GM12892 (cell line): ENCODE results near the gene MIEF2.

ENCODE experiments used
- DNase-seq: peaks from one replicate; pipeline ENCODE4 v3.0.0; 2011; ENCODE audit not compliant: insufficient read length
- FAIRE-seq: peaks from 2 replicates; lab custom pipeline; 2011; peaks lifted over from hg19 to GRCh38; lab: Jason Lieb, UNC
- POLR2A ChIP-seq: IDR thresholded peaks from 2 replicates; pipeline ENCODE4 v1.6.1; 2011; ENCODE audit warnings: low read depth, low read length, control low read depth
- POLR2AphosphoS5 ChIP-seq: IDR thresholded peaks from 2 replicates; pipeline ENCODE4 v1.6.1; 2011; ENCODE audit warnings: low read depth, low read length, control low read depth
- TAF1 ChIP-seq: IDR thresholded peaks from 2 replicates; pipeline ENCODE4 v1.6.1; 2011; ENCODE audit warnings: low read depth, mild to moderate bottlenecking, control low read depth, low read length, borderline replicate concordance

MIEF2 gene

DNA sequence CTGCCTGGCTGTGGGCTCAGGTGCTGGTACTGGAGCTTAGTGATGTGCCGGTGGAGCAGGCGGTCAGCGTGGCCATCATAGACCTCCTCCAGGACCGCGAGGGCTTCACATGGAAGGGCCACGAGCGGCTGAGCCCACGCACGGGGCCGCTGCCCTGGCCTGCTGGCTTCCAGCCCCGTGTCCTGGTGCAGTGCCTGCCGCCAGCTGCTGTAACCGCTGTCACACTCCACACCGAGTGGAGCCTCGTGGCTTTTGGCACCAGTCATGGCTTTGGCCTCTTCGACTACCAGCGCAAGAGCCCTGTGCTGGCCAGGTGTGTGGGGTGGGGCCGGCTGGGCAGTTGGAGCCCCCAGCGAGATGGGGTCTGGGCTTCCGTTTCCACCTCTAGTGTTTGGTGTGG, 23.0 kb upstream of the MIEF2 start:
- FAIRE-seq (no peak), DNase-seq (no peak)
- TF ChIP-seq TAF1 (no peak), POLR2AphosphoS5 (no peak), POLR2A (no peak)

DNA sequence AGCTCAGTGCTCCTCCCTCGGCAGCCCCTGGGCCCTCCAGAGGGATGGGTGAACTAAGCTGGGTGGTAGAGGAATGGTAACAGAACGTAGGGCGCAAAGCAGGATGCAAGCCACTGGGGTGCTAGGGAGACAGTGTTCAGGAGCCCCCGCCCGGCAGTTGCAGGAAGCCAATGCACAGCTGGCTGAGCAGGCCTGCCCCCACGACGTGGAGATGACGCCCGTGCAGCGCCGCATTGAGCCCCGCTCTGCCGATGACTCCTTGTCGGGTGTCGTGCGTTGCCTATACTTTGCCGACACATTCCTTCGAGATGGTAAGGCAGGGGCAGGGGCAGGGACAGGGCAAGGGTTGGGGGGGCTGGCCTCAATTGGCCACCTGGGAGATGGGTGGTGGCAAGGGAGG, 22.2 kb upstream of the MIEF2 start:
- DNase-seq = no peak

DNA sequence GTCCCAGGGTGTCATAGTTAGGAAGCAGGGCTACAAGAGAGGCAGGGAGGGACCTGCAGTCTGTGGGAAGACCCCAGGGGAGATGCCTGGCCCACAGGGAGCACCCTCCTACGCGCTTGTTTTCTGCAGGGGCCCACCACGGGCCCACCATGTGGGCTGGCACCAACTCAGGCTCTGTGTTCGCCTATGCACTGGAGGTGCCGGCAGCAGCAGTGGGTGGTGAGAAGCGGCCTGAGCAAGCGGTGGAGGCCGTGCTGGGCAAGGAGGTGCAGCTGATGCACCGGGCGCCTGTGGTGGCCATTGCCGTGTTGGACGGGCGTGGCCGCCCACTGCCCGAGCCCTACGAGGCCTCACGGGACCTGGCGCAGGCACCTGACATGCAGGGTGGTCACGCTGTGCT, 20.0 kb upstream of the MIEF2 start:
- TF ChIP-seq POLR2A (no peak), POLR2AphosphoS5 (no peak), TAF1 (no peak)
- DNase-seq (no peak), FAIRE-seq (no peak)

More for the DNA sequence above, 22.2 kb upstream of the MIEF2 start:
- no peak for FAIRE-seq
- TF ChIP-seq TAF1 (no peak), POLR2A (no peak), POLR2AphosphoS5 (no peak)

DNA sequence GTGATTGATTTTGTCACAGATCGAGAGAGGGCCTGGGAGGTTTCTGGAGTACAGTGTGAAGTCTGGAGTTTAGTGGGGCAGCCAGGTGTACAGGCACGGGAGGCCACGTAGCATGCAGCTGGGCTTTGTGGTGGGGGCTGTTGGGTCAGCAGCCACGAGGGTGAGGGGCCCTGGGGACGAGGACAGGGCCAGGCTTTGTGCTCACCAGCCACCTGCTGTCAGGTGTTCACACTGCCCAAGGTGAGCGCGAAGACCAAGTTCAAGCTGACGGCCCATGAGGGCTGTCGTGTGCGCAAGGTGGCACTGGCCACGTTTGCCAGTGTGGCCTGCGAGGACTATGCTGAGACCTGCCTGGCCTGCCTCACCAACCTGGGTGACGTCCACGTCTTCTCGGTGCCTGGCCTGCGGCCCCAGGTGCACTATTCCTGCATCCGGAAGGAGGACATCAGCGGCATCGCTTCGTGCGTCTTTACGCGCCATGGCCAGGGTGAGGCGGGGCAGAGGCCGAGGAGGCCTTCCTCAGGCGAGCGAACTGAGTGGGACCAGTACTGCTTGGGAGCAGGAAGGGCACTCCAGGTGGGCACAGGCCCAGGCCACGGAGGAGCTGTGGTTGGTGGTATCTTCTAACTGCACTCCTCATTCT, 19.1 kb upstream of the MIEF2 start:
- TF ChIP-seq TAF1 = no peak
- no peak for TF ChIP-seq POLR2AphosphoS5
- TF ChIP-seq POLR2A = no peak

DNA sequence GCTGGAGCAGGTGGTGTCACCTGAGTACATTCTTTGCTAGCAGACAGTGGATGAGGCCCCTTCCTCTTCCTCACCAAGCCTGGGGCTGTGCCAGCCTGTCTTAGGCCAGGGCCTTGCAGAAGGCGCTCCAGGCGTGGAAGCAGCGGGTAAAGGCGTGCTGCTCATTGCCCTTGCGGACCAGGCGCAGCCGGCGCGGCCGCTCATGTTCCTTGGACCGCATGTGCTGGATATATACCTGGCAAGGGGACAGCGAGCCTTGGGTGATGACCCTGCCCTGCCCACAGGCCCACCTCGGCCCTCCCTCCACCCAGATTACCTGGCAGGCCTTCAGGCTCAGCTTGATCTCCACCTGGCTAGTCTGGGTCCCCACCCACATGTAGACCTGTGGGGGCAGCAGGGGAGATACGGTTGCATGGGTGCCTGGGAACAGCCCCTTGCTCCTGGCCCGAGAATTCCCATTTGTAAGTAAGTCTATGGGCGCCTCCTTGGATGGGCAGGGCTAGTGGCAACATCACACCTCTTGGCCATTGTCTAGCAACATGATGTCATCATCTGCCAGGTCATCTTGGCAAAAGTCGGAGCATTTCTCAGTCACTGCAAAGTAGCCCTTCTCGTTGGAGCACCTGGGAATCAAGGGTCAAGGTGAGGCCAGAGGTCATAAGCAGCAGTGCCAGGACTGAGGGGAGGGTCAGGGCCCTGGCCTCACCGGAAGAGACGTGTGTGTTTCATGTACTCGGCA, 15.3 kb upstream of the MIEF2 start:
- DNase-seq (no peak), FAIRE-seq (no peak)
- TF ChIP-seq TAF1 (no peak), POLR2AphosphoS5 (no peak), POLR2A (no peak)

More for the DNA sequence above, 19.1 kb upstream of the MIEF2 start:
- no peak for DNase-seq
- peak; percentile 54 for FAIRE-seq

DNA sequence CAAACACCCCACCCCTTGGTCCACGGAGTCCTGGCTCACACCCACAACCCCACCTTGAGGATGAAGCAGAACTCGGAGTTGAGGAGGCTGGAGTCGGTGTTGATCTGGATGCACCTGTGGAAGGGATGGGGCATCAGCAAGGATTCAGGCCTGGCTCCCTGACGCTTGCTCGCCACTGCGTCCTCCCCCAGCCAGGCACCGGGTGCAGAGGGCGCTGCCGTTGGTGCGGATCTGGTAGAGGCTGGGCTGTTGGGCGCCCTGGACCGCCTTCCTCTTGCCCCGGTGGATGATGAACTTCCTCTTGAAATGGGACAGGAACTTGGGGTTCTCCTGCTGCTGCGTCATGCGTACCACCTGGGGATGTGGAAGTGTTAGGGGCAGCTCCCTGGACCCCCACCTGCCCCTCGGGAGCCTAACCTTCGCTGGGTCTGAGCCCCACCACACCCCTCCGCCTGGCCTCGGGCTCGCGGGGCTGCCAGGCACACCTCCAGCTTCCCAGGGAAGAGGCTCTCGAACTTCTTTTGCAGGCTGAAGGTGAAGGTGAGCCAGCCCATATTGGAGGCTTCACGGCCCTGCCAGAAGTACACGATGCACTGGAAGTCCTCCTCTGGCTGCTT, 14.2 kb upstream of the MIEF2 start:
- no peak for FAIRE-seq
- no peak for DNase-seq

DNA sequence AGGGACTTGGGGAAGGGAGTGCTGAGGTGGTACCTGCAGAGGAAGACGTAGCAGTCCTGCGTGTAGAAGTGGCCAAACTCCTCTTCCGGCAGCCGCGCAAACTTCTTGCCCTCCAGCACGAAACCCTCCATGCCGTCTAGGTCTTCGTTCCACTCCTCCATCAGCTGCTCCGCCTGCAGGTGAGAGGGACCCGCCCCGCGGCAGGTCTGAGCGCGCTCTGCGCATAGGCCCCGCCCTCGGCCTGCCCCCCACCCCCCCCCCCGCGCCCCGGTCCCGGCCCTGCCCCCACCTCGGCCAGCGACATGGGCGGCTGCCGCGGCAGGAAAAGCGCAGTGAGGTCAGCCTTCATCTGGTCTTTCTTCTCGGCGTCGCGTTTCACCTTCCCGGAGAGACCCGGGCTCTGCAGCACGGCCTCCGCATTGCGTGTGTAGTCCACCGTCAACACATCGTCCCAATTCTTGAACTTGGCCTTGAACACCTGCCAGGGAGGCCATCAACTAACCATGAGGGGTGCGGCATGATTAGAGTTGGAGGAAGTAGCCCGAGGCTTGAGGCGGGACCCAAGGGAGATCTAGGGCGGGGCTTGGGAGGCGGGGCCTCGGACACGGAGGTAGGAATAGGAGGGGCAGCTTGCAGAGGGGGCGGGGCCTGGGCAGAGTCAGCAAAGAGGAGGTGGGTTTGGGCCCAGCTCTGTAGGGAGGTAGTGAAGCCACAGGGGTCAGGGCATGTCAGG, 13.4 kb upstream of the MIEF2 start:
- DNase-seq (peak; percentile 67), FAIRE-seq (no peak)
- TF ChIP-seq POLR2AphosphoS5 (no peak), TAF1 (no peak), POLR2A (no peak)

More for the DNA sequence above, 14.2 kb upstream of the MIEF2 start:
- TF ChIP-seq TAF1 (no peak), POLR2A (no peak), POLR2AphosphoS5 (no peak)

DNA sequence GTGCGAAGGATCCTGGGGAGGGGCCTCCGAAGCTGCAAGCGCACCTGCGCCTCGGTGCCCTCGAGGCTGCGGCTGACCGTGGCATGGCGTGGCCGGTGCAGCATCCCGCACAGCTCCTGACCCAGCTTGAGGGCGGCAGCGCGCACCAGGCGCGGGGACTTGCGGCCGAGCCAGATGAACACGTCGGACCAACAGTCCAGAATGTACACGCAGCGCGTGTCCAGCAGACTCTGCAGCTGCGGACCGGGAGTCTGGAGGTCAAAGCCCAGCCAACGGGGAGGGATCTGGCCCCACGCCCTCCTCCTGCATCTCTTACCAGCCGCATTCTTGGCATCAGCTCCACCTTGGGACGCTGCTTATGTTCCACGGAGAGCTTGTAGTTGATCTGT, 12.9 kb upstream of the MIEF2 start:
- DNase-seq = no peak
- TF ChIP-seq POLR2AphosphoS5 (no peak), POLR2A (no peak), TAF1 (no peak)
- FAIRE-seq = peak; percentile 9

DNA sequence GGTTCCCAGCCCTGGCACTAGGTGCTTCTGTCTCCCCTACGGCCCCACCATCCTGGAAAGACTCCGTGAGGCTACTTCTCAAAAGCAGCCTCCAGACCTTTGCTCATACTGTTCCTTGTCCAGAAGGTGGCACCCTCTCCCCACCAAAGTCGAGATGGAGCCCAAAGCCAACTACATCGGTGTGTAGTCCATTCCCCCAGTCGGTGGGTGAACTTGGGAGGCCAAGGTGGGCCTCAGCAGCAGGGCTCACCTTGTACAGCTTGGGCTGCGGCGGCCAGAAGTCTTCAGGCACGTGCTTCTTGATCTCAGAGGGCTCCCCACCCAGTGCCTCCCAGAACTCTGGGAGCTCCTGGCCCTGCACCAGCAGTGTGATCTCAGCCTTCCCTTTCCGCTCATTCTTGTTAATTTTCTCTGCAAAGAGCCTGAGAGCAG, 12.1 kb upstream of the MIEF2 start:
- peak; percentile 94 for FAIRE-seq
- no peak for TF ChIP-seq POLR2AphosphoS5
- TF ChIP-seq POLR2A = no peak
- TF ChIP-seq TAF1 = no peak
- DNase-seq = peak; percentile 91

DNA sequence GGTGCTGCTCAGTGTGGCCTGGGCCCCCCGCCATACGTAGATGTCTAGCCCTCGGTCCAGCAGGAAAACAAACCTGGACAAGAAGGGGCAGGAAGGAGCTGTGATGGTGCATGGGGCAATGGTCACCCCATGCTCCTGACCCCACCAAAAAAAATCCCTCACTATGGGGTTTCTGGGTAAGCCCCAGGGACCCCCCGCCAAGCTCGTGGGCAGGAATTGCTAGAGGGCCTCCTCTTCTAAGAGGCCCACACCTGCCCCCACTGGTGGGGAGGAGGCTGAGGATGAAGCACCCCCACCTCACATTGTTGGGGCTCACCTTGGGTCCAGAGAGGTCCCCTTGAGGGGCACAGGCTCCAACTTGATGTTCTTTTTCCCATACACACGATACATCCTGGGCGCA, 11.7 kb upstream of the MIEF2 start:
- no peak for DNase-seq
- no peak for FAIRE-seq

DNA sequence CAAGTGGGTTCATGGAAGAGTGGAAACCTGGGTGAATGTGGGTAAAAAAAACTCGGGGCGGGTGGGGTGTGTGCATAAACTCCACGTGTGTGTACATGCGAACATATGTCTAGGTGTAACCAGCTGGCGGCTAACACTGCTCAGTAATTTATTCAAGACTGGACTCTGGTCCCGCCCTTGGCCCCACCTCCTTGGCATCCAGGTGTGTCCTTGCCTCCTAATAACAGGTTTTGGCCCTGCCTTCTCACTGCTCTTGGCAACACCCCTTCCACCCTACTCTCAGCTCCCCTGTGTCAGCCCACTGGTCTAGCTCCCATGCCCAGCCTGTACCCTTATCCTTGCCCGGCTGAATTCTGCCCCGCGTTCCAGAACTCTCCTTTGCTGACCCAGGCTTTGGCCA, 10.2 kb upstream of the MIEF2 start:
- no peak for TF ChIP-seq POLR2A
- TF ChIP-seq POLR2AphosphoS5 = no peak
- TF ChIP-seq TAF1 = no peak
- DNase-seq (no peak), FAIRE-seq (no peak)

More for the DNA sequence above, 11.7 kb upstream of the MIEF2 start:
- TF ChIP-seq TAF1 (no peak), POLR2A (no peak), POLR2AphosphoS5 (no peak)
